SK-N-SH treated with all-trans-retinoic acid at 6 μM for 48 hours (cell line): ENCODE results near the gene SYT7.

ENCODE experiments used
- OSR1 ChIP-seq: fragments of 250-450 bp; sonication (Bioruptor Pico); IDR thresholded peaks from 2 replicates; pipeline ENCODE4 v1.8.0; 2022; ENCODE audit warnings: moderate library complexity, mild to moderate bottlenecking, inconsistent platforms
- RARB ChIP-seq: fragments of 250-450 bp; sonication (Bioruptor Pico); IDR thresholded peaks from 2 replicates; pipeline ENCODE4 v1.8.0; 2021; ENCODE audit warnings: mild to moderate bottlenecking, moderate library complexity
- SNAI2 ChIP-seq: fragments of 250-450 bp; sonication (Bioruptor Pico); IDR thresholded peaks from 2 replicates; pipeline ENCODE4 v1.5.0; 2020; ENCODE audit warnings: mild to moderate bottlenecking, moderate library complexity
- TCF4 ChIP-seq: fragments of 250-450 bp; sonication (Bioruptor Pico); IDR thresholded peaks from 2 replicates; pipeline ENCODE4 v1.8.0; 2021; ENCODE audit warnings: mild to moderate bottlenecking, moderate library complexity, borderline replicate concordance
- ZFP3 ChIP-seq: fragments of 250-450 bp; sonication (Bioruptor Pico); IDR thresholded peaks from 2 replicates; pipeline ENCODE4 v1.5.0; 2020; ENCODE audit warnings: mild to moderate bottlenecking, moderate library complexity
- ZFP30 ChIP-seq: fragments of 450-650 bp; formaldehyde crosslinking; IDR thresholded peaks from 2 replicates; pipeline ENCODE4 v1.5.0; 2022; ENCODE audit warnings: mild to moderate bottlenecking, moderate library complexity
- TF ChIP-seq, protein P1 (sequence below): fragments of 250-450 bp; sonication (Bioruptor Pico); IDR thresholded peaks from 2 replicates; pipeline ENCODE4 v1.8.0; 2020; ENCODE audit warnings: mild to moderate bottlenecking, moderate library complexity, borderline replicate concordance
- TF ChIP-seq, protein P2 (sequence below): fragments of 250-450 bp; sonication (Bioruptor Pico); IDR thresholded peaks from 2 replicates; pipeline ENCODE4 v1.5.1; 2021; ENCODE audit warnings: mild to moderate bottlenecking, moderate library complexity
- TF ChIP-seq, protein P3 (sequence below): fragments of 250-450 bp; sonication (Bioruptor Pico); IDR thresholded peaks from 2 replicates; pipeline ENCODE4 v1.5.0; 2020; ENCODE audit warnings: mild to moderate bottlenecking, moderate library complexity

DNA sequence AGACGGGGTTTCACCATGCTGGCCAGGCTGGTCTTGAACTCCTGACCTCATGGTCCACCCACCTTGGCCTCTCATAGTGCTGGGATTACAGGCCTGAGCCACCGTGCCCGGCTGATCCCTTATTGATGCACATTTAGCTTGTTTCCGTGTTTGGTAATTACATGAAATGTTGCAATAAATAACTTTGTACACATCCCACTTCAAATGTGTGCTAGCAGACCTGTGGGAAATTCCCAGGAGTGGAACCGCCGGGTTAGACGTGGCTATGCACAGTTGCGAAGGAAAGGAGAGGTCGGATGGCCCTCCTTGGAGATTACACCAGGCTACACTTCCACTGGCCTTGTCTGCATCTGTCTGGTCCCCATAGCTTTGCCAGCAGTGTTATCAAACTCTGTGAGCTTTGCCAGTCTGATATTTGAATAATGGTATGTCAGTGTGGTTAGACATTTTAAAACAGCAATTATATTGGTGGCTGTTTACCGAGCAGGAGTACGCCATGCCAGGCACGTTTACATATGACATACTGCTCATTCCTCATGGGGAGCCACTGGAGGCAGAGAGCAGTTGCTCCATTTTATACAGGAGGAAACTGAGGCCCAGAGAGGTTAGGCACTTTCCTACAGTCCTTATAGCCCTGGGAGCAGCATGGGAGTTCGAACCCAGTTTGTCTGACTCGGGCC, 27.2 kb upstream of the SYT7 start:
- TF ChIP-seq ZFP30 (CRISPR knock-in tag): no peak
- TF ChIP-seq, protein P1, sequence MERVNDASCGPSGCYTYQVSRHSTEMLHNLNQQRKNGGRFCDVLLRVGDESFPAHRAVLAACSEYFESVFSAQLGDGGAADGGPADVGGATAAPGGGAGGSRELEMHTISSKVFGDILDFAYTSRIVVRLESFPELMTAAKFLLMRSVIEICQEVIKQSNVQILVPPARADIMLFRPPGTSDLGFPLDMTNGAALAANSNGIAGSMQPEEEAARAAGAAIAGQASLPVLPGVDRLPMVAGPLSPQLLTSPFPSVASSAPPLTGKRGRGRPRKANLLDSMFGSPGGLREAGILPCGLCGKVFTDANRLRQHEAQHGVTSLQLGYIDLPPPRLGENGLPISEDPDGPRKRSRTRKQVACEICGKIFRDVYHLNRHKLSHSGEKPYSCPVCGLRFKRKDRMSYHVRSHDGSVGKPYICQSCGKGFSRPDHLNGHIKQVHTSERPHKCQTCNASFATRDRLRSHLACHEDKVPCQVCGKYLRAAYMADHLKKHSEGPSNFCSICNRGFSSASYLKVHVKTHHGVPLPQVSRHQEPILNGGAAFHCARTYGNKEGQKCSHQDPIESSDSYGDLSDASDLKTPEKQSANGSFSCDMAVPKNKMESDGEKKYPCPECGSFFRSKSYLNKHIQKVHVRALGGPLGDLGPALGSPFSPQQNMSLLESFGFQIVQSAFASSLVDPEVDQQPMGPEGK: no peak
- TF ChIP-seq SNAI2 (CRISPR knock-in tag): no peak
- TF ChIP-seq, protein P2, sequence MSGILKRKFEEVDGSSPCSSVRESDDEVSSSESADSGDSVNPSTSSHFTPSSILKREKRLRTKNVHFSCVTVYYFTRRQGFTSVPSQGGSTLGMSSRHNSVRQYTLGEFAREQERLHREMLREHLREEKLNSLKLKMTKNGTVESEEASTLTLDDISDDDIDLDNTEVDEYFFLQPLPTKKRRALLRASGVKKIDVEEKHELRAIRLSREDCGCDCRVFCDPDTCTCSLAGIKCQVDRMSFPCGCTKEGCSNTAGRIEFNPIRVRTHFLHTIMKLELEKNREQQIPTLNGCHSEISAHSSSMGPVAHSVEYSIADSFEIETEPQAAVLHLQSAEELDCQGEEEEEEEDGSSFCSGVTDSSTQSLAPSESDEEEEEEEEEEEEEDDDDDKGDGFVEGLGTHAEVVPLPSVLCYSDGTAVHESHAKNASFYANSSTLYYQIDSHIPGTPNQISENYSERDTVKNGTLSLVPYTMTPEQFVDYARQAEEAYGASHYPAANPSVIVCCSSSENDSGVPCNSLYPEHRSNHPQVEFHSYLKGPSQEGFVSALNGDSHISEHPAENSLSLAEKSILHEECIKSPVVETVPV (CRISPR knock-in tag): no peak
- no peak for TF ChIP-seq ZFP3 (CRISPR knock-in tag)
- TF ChIP-seq RARB: no peak
- TF ChIP-seq OSR1: no peak
- no peak for TF ChIP-seq TCF4 (CRISPR knock-in tag)
- TF ChIP-seq, protein P3, sequence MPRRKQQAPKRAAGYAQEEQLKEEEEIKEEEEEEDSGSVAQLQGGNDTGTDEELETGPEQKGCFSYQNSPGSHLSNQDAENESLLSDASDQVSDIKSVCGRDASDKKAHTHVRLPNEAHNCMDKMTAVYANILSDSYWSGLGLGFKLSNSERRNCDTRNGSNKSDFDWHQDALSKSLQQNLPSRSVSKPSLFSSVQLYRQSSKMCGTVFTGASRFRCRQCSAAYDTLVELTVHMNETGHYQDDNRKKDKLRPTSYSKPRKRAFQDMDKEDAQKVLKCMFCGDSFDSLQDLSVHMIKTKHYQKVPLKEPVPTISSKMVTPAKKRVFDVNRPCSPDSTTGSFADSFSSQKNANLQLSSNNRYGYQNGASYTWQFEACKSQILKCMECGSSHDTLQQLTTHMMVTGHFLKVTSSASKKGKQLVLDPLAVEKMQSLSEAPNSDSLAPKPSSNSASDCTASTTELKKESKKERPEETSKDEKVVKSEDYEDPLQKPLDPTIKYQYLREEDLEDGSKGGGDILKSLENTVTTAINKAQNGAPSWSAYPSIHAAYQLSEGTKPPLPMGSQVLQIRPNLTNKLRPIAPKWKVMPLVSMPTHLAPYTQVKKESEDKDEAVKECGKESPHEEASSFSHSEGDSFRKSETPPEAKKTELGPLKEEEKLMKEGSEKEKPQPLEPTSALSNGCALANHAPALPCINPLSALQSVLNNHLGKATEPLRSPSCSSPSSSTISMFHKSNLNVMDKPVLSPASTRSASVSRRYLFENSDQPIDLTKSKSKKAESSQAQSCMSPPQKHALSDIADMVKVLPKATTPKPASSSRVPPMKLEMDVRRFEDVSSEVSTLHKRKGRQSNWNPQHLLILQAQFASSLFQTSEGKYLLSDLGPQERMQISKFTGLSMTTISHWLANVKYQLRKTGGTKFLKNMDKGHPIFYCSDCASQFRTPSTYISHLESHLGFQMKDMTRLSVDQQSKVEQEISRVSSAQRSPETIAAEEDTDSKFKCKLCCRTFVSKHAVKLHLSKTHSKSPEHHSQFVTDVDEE (CRISPR knock-in tag): no peak
